ENCODE data around the gene PKD1. TPM values are rescaled to one million over a fixed set of nuclear protein-coding genes. Genes with fewer than 3 reads are reported as not detected.

The PKD1 gene
- total RNA-seq, 1 experiment from 2014 or later = 102 TPM

DNA sequence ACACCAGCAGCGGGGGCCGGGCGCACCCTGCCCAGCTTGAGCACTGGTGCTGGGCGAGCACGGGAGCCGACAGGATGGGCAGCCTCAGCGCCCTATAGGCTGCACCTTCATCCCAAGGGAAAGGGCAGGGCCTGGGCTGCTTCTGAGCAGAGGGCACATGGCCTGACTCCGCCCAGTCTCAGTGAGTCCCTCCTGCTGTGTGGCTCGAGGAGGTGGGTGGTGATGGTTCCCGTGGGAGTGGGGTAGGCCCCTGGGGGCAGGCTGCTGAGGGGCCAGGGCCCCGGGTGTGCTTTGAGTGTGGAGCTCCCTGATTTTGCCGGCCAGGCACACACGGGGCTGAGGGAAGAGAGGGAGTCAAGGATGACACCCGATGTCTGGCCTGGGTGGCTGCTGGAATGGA lies 50.0 kb downstream of the PKD1 start:
- Mint-ChIP-seq H3K27ac (no peak overlapping the region), H3K4me1 (no peaks in the 10 kb centered on the region), H3K9me3 (no peaks in the 10 kb centered on the region), H3K4me3 (no peak overlapping the region), H3K36me3 (peaks cover 3% of the 10 kb centered on the region; the same call in 1 of the 2 replicates), H3K27me3 (ENCODE audit: low read depth) (no peaks in the 10 kb centered on the region)
- ATAC-seq = no peak
- DNase-seq (ENCODE audit: low spot score) = no peak
- POLR2A ChIA-PET = interaction anchor here (0.6 kb wide), 1 partner anchor 87 kb away, joined by 3 read pairs; no protein-coding TSS in a partner anchor
- TF ChIP-seq TCF7 (CRISPR knock-in tag; IDR thresholded peaks at IDR 0.05; ENCODE audit: low read depth) (no peak), IRF2 (CRISPR knock-in tag; IDR thresholded peaks at IDR 0.05; ENCODE audit: borderline replicate concordance, low read depth) (no peak), CREM (CRISPR knock-in tag; IDR thresholded peaks at IDR 0.05) (no peak), ZNF263 (CRISPR knock-in tag; IDR thresholded peaks at IDR 0.05; ENCODE audit: low read depth) (no peak), ZNF219 (CRISPR knock-in tag; IDR thresholded peaks at IDR 0.05; ENCODE audit: borderline replicate concordance) (no peak), GTF2I (CRISPR knock-in tag; conservative IDR thresholded peaks at IDR 0.05) (no peak), ZNF232 (CRISPR knock-in tag; IDR thresholded peaks at IDR 0.05) (no peak)
- TF ChIP-seq, protein P1, sequence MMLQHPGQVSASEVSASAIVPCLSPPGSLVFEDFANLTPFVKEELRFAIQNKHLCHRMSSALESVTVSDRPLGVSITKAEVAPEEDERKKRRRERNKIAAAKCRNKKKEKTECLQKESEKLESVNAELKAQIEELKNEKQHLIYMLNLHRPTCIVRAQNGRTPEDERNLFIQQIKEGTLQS (CRISPR knock-in tag; conservative IDR thresholded peaks at IDR 0.05) = no peak
- TF ChIP-seq, protein P2, sequence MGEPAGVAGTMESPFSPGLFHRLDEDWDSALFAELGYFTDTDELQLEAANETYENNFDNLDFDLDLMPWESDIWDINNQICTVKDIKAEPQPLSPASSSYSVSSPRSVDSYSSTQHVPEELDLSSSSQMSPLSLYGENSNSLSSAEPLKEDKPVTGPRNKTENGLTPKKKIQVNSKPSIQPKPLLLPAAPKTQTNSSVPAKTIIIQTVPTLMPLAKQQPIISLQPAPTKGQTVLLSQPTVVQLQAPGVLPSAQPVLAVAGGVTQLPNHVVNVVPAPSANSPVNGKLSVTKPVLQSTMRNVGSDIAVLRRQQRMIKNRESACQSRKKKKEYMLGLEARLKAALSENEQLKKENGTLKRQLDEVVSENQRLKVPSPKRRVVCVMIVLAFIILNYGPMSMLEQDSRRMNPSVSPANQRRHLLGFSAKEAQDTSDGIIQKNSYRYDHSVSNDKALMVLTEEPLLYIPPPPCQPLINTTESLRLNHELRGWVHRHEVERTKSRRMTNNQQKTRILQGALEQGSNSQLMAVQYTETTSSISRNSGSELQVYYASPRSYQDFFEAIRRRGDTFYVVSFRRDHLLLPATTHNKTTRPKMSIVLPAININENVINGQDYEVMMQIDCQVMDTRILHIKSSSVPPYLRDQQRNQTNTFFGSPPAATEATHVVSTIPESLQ (CRISPR knock-in tag; IDR thresholded peaks at IDR 0.05) = no peak
- TF ChIP-seq, protein P3, sequence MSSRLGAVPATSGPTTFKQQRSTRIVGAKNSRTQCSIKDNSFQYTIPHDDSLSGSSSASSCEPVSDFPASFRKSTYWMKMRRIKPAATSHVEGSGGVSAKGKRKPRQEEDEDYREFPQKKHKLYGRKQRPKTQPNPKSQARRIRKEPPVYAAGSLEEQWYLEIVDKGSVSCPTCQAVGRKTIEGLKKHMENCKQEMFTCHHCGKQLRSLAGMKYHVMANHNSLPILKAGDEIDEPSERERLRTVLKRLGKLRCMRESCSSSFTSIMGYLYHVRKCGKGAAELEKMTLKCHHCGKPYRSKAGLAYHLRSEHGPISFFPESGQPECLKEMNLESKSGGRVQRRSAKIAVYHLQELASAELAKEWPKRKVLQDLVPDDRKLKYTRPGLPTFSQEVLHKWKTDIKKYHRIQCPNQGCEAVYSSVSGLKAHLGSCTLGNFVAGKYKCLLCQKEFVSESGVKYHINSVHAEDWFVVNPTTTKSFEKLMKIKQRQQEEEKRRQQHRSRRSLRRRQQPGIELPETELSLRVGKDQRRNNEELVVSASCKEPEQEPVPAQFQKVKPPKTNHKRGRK (CRISPR knock-in tag; IDR thresholded peaks at IDR 0.05; ENCODE audit: borderline replicate concordance) = no peak
- TF ChIP-seq, protein P4, sequence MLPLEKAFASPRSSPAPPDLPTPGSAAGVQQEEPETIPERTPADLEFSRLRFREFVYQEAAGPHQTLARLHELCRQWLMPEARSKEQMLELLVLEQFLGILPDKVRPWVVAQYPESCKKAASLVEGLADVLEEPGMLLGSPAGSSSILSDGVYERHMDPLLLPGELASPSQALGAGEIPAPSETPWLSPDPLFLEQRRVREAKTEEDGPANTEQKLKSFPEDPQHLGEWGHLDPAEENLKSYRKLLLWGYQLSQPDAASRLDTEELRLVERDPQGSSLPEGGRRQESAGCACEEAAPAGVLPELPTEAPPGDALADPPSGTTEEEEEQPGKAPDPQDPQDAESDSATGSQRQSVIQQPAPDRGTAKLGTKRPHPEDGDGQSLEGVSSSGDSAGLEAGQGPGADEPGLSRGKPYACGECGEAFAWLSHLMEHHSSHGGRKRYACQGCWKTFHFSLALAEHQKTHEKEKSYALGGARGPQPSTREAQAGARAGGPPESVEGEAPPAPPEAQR (CRISPR knock-in tag; IDR thresholded peaks at IDR 0.05) = no peak
- TF ChIP-seq, protein P5, sequence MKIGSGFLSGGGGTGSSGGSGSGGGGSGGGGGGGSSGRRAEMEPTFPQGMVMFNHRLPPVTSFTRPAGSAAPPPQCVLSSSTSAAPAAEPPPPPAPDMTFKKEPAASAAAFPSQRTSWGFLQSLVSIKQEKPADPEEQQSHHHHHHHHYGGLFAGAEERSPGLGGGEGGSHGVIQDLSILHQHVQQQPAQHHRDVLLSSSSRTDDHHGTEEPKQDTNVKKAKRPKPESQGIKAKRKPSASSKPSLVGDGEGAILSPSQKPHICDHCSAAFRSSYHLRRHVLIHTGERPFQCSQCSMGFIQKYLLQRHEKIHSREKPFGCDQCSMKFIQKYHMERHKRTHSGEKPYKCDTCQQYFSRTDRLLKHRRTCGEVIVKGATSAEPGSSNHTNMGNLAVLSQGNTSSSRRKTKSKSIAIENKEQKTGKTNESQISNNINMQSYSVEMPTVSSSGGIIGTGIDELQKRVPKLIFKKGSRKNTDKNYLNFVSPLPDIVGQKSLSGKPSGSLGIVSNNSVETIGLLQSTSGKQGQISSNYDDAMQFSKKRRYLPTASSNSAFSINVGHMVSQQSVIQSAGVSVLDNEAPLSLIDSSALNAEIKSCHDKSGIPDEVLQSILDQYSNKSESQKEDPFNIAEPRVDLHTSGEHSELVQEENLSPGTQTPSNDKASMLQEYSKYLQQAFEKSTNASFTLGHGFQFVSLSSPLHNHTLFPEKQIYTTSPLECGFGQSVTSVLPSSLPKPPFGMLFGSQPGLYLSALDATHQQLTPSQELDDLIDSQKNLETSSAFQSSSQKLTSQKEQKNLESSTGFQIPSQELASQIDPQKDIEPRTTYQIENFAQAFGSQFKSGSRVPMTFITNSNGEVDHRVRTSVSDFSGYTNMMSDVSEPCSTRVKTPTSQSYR (CRISPR knock-in tag; IDR thresholded peaks at IDR 0.05) = no peak
- TF ChIP-seq, protein P6, sequence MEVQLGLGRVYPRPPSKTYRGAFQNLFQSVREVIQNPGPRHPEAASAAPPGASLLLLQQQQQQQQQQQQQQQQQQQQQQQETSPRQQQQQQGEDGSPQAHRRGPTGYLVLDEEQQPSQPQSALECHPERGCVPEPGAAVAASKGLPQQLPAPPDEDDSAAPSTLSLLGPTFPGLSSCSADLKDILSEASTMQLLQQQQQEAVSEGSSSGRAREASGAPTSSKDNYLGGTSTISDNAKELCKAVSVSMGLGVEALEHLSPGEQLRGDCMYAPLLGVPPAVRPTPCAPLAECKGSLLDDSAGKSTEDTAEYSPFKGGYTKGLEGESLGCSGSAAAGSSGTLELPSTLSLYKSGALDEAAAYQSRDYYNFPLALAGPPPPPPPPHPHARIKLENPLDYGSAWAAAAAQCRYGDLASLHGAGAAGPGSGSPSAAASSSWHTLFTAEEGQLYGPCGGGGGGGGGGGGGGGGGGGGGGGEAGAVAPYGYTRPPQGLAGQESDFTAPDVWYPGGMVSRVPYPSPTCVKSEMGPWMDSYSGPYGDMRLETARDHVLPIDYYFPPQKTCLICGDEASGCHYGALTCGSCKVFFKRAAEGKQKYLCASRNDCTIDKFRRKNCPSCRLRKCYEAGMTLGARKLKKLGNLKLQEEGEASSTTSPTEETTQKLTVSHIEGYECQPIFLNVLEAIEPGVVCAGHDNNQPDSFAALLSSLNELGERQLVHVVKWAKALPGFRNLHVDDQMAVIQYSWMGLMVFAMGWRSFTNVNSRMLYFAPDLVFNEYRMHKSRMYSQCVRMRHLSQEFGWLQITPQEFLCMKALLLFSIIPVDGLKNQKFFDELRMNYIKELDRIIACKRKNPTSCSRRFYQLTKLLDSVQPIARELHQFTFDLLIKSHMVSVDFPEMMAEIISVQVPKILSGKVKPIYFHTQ (CRISPR knock-in tag; IDR thresholded peaks at IDR 0.05) = no peak
- TF ChIP-seq, protein P7, sequence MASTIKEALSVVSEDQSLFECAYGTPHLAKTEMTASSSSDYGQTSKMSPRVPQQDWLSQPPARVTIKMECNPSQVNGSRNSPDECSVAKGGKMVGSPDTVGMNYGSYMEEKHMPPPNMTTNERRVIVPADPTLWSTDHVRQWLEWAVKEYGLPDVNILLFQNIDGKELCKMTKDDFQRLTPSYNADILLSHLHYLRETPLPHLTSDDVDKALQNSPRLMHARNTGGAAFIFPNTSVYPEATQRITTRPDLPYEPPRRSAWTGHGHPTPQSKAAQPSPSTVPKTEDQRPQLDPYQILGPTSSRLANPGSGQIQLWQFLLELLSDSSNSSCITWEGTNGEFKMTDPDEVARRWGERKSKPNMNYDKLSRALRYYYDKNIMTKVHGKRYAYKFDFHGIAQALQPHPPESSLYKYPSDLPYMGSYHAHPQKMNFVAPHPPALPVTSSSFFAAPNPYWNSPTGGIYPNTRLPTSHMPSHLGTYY (CRISPR knock-in tag; IDR thresholded peaks at IDR 0.05) = no peak
- CTCF ChIA-PET = interaction anchor here (1.1 to 2.4 kb wide), 4 partner anchors 38 to 82 kb away, joined by 3 to 11 read pairs (median 6); partner anchors contain the start of genes NTHL1 and TSC2
